GM19023 (cell line): ENCODE measurements around the gene TRAF5.
"Not testable (repeated sequence)": the region's sequence is repeated elsewhere in the genome, so short reads cannot be mapped to it uniquely, and the experiment has no call there.

Experiments
- ATAC-seq: cut with Tn5 transposase; IDR thresholded peaks from one replicate; pipeline ENCODE4 v1.9.1; 2021; ENCODE audit warnings: mild to moderate bottlenecking, moderate library complexity; ENCODE audit not compliant: unreplicated experiment

Gene TRAF5

GRCh38 chr1:211376807-211377470 lies 50.3 kb downstream of the TRAF5 start:
- no peak for ATAC-seq

- ATAC-seq, result no peak
Measured at GRCh38 chr1:211377539-211378450, 51.2 kb downstream of the TRAF5 start.

GRCh38 chr1:211378844-211379243 lies 52.2 kb downstream of the TRAF5 start:
- ATAC-seq, result no peak

- no peak for ATAC-seq
Measured at GRCh38 chr1:211379446-211379845, 52.8 kb downstream of the TRAF5 start.

GRCh38 chr1:211381481-211382181 lies 55.0 kb downstream of the TRAF5 start:
- ATAC-seq, result no peak

- ATAC-seq, result no peak
Measured at GRCh38 chr1:211382182-211382713, 55.6 kb downstream of the TRAF5 start.

- peak; percentile 96 for ATAC-seq
Measured at GRCh38 chr1:211382714-211383480, 56.3 kb downstream of the TRAF5 start.

GRCh38 chr1:211384524-211384923 lies 57.9 kb downstream of the TRAF5 start:
- no peak for ATAC-seq

- ATAC-seq, result no peak
Measured at GRCh38 chr1:211386921-211387320, 60.3 kb downstream of the TRAF5 start.

GRCh38 chr1:211390829-211391228 lies 64.2 kb downstream of the TRAF5 start:
- not testable (repeated sequence) for ATAC-seq

GRCh38 chr1:211393203-211393602 lies 66.6 kb downstream of the TRAF5 start:
- ATAC-seq, result no peak

- ATAC-seq, result not testable (repeated sequence)
Measured at GRCh38 chr1:211398266-211398930, 71.8 kb downstream of the TRAF5 start.

GRCh38 chr1:211399851-211400393 lies 73.3 kb downstream of the TRAF5 start:
- ATAC-seq, result not testable (repeated sequence)

GRCh38 chr1:211401751-211402150 lies 75.1 kb downstream of the TRAF5 start:
- not testable (repeated sequence) for ATAC-seq

- not testable (repeated sequence) for ATAC-seq
Measured at GRCh38 chr1:211406086-211406485, 79.5 kb downstream of the TRAF5 start.

GRCh38 chr1:211407749-211408148 lies 81.1 kb downstream of the TRAF5 start:
- not testable (repeated sequence) for ATAC-seq

GRCh38 chr1:211411639-211412038 lies 85.0 kb downstream of the TRAF5 start:
- ATAC-seq, result no peak

- ATAC-seq, result no peak
Measured at GRCh38 chr1:211415700-211416099, 89.1 kb downstream of the TRAF5 start.

- peak; percentile 62 for ATAC-seq
Measured at GRCh38 chr1:211416246-211416627, 89.6 kb downstream of the TRAF5 start.
